RWPE2 (cell line): Measurements from ENCODE around the gene USP49.

ENCODE experiments used
- ATAC-seq: fragments of 200-7000 bp; cut with Tn5 transposase; 3 replicates; pipeline ENCODE4 v1.9.1; 2021; ENCODE audit warnings: low read depth
- DNase-seq: peaks from one replicate; pipeline ENCODE4 v3.0.0-alpha.2; 2020; ENCODE audit warnings: low spot score
- H3K27ac ChIP-seq: fragments of 450-650 bp; 2 replicates; pipeline ENCODE4 v1.5.1; 2017; ENCODE audit warnings: mild to moderate bottlenecking; ENCODE audit not compliant: poor library complexity, severe bottlenecking
- H3K27me3 ChIP-seq: fragments of 250-450 bp; sonication (Bioruptor Pico); 2 replicates; pipeline ENCODE4 v1.5.1; 2021; ENCODE audit warnings: mild to moderate bottlenecking, moderate library complexity; ENCODE audit not compliant: insufficient read depth, poor library complexity, severe bottlenecking
- H3K36me3 ChIP-seq: fragments of 250-450 bp; sonication (Bioruptor Pico); 2 replicates; pipeline ENCODE4 v1.5.1; 2020; ENCODE audit warnings: low read depth, mild to moderate bottlenecking, moderate library complexity
- H3K4me1 ChIP-seq: fragments of 250-450 bp; sonication (Bioruptor Pico); 2 replicates; pipeline ENCODE4 v1.5.1; 2021; ENCODE audit warnings: mild to moderate bottlenecking, moderate library complexity; ENCODE audit not compliant: insufficient read depth, poor library complexity, severe bottlenecking
- H3K4me3 ChIP-seq: fragments of 250-450 bp; sonication (Bioruptor Pico); 2 replicates; pipeline ENCODE4 v1.5.1; 2021; ENCODE audit warnings: mild to moderate bottlenecking, moderate library complexity; ENCODE audit not compliant: severe bottlenecking
- H3K9me3 ChIP-seq: fragments of 250-450 bp; sonication (Bioruptor Pico); 2 replicates; pipeline ENCODE4 v1.5.1; 2021; ENCODE audit warnings: mild to moderate bottlenecking, moderate library complexity; ENCODE audit not compliant: severe bottlenecking
- TF ChIP-seq, protein P1 (sequence below): fragments of 450-650 bp; IDR thresholded peaks from one replicate; pipeline ENCODE4 v1.5.1; 2017; ENCODE audit warnings: mild to moderate bottlenecking, moderate library complexity; ENCODE audit not compliant: poor library complexity, severe bottlenecking

The USP49 gene

DNA sequence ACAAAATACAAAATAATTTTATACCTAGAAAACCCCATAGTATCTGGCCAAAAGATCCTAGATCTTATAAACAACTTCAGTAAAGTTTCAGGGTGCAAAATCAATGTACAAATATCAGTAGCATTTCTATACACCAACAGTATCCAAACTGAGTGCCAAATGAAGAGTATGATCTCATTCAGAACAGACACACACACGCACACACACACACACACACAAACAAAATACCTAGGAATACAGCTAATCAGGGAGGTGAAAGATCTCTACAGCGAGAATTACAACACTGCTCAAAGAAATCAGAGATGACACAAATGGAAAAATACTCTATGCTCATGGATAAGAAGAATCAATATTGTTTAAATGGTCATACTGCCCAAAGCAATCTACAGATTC, 58.5 kb downstream of the USP49 start:
- Histone ChIP-seq H3K4me3 (no peak overlapping the region), H3K27me3 (no peaks in the 10 kb centered on the region), H3K27ac (no peak overlapping the region), H3K9me3 (no peaks in the 10 kb centered on the region), H3K36me3 (no peaks in the 10 kb centered on the region), H3K4me1 (no peaks in the 10 kb centered on the region)
- DNase-seq (no peak), ATAC-seq (no peak)
- TF ChIP-seq, protein P1, sequence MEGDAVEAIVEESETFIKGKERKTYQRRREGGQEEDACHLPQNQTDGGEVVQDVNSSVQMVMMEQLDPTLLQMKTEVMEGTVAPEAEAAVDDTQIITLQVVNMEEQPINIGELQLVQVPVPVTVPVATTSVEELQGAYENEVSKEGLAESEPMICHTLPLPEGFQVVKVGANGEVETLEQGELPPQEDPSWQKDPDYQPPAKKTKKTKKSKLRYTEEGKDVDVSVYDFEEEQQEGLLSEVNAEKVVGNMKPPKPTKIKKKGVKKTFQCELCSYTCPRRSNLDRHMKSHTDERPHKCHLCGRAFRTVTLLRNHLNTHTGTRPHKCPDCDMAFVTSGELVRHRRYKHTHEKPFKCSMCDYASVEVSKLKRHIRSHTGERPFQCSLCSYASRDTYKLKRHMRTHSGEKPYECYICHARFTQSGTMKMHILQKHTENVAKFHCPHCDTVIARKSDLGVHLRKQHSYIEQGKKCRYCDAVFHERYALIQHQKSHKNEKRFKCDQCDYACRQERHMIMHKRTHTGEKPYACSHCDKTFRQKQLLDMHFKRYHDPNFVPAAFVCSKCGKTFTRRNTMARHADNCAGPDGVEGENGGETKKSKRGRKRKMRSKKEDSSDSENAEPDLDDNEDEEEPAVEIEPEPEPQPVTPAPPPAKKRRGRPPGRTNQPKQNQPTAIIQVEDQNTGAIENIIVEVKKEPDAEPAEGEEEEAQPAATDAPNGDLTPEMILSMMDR, result no peak

DNA sequence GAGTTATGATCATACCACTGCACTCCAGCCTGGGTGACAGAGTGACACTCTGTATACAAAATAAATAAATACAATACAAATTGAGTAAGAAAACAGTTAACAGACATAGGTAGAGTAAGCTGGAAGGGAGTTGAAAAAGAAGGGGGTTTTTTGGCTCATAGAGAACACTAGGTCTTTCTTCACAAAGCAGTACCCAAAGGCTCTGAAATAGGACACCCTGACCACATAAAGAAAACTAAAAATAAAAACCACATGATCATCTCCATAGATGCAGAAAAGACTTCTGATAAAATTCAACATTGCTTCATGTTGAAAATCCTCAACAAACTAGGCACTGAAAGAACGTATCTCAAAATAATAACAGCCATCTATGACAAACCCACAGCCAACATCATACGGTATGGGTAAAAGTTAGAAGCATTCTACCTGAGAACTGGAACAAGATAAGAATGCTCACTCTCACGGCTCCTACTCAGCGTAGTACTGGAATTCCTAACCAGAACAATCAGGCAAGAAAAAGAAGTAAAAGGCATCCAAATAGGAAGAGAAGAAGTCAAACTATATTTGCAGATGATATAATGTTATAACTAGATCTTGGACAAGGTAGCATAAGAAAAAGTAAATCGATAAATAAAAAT, 59.0 kb downstream of the USP49 start:
- no peaks in the 10 kb centered on the region for H3K9me3 ChIP-seq
- no peak for DNase-seq
- ATAC-seq, result no peak
- no peaks in the 10 kb centered on the region for H3K27me3 ChIP-seq
- H3K36me3 ChIP-seq, result no peaks in the 10 kb centered on the region
- no peaks in the 10 kb centered on the region for H3K4me1 ChIP-seq
- no peak overlapping the region for H3K27ac ChIP-seq
- TF ChIP-seq, protein P1, result no peak
- no peak overlapping the region for H3K4me3 ChIP-seq

DNA sequence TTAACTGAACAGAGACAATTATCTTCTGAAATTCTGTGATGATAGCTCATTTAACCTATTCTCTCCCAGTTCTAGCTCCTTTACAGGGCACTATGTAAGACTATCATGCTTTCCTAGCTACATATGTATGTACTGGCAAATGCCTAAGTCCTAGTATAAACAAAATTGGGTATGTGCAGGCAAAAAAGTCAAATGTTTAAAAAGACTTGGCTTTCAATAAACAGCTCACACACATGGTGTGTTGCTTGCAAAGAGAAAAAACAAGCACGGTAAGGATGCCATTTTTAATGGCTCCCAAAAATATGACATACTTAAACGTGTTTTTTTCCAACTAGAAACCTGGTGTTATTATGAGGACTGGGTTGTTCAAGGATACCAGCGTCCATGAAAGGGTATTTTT, 62.9 kb downstream of the USP49 start:
- H3K36me3 ChIP-seq, result peaks cover 4% of the 10 kb centered on the region; the same call in 1 of the 2 replicates
- no peak overlapping the region for H3K27ac ChIP-seq
- no peak for DNase-seq
- H3K4me3 ChIP-seq, result no peak overlapping the region
- no peak for ATAC-seq
- no peaks in the 10 kb centered on the region for H3K9me3 ChIP-seq
- TF ChIP-seq, protein P1, result no peak
- H3K27me3 ChIP-seq, result no peaks in the 10 kb centered on the region
- H3K4me1 ChIP-seq, result no peaks in the 10 kb centered on the region

DNA sequence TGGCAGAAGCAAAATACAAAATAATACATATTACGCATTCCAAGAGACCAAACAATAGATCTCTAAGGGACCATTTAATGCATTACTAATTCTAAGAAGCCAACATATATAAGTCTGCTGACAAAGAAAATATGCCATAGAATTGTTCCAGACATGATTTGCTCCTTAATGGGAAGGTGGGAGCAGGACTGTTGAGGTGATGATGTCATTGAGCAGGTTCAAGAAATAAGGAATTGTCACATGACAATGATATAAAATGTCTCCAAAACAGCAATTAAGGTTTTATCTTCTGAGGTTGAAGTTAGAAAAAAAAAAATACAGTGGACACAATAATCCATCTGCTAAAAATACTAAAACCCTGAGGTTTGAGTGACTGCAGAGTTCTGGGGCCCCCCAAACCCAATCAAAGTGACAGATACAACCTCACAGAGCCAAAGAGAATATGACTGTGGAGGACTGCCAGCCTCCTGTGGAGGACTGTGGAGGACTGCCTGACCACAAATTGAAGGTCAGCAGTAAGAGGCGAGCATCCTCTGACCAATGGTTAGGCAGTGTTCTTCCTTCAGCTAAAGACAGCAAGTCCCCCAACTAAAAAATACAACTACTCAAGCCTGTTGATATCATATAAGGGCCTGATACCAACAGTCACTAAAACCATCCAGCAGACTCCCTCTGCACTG, 68.7 kb downstream of the USP49 start:
- Histone ChIP-seq H3K36me3 (peaks cover 4% of the 10 kb centered on the region; the same call in 1 of the 2 replicates), H3K4me3 (no peak overlapping the region), H3K27me3 (no peaks in the 10 kb centered on the region), H3K4me1 (peaks cover 13% of the 10 kb centered on the region), H3K9me3 (no peaks in the 10 kb centered on the region), H3K27ac (no peak overlapping the region)
- TF ChIP-seq, protein P1, result no peak
- ATAC-seq (no peak), DNase-seq (no peak)
